GM11168 (cell line): ENCODE measurements around the gene NHLRC4.

Source experiments
- in situ Hi-C: fragments of 300-500 bp; cut with MboI; formaldehyde crosslinking; loops from one replicate; pipeline ENCODE4 v1.12.0; 2022; ENCODE audit warnings: low sequenced_read_pairs; ENCODE audit not compliant: unreplicated experiment

NHLRC4 gene

GRCh38 chr16:552171-552570 lies 14.6 kb upstream of the NHLRC4 start:
- in situ Hi-C loops: no loop called here

GRCh38 chr16:553601-554296 lies 13.1 kb upstream of the NHLRC4 start:
- in situ Hi-C loops: no loop called here

- in situ Hi-C loops: no loop called here
Observed at GRCh38 chr16:554297-554621, 12.5 kb upstream of the NHLRC4 start.

GRCh38 chr16:554640-555365 lies 12.0 kb upstream of the NHLRC4 start:
- in situ Hi-C loops: no loop called here

- in situ Hi-C loops: no loop called here
Observed at GRCh38 chr16:555528-556473, 11.0 kb upstream of the NHLRC4 start.

GRCh38 chr16:556474-557173 lies 10.2 kb upstream of the NHLRC4 start:
- in situ Hi-C loops: no loop called here

- in situ Hi-C loops: no loop called here
Observed at GRCh38 chr16:557463-558297, 9.1 kb upstream of the NHLRC4 start.

- in situ Hi-C loops: no loop called here
Observed at GRCh38 chr16:558298-559020, 8.3 kb upstream of the NHLRC4 start.

- in situ Hi-C loops: no loop called here
Observed at GRCh38 chr16:559021-559380, 7.8 kb upstream of the NHLRC4 start.

GRCh38 chr16:559411-560203 lies 7.2 kb upstream of the NHLRC4 start:
- in situ Hi-C loops: no loop called here

GRCh38 chr16:560204-560700 lies 6.6 kb upstream of the NHLRC4 start, which contains the start of gene PRR35:
TSS of gene PRR35 (plus strand) at chr16:560394. CDS start at chr16:563295, 2,901 bp downstream.
- in situ Hi-C loops: no loop called here

GRCh38 chr16:560701-561412 lies 5.9 kb upstream of the NHLRC4 start:
- in situ Hi-C loops: no loop called here

GRCh38 chr16:561413-561794 lies 5.4 kb upstream of the NHLRC4 start:
- in situ Hi-C loops: no loop called here

GRCh38 chr16:561957-562938 lies 4.6 kb upstream of the NHLRC4 start:
- in situ Hi-C loops: no loop called here

GRCh38 chr16:563072-563644 lies 3.6 kb upstream of the NHLRC4 start:
- in situ Hi-C loops: no loop called here
